Calu3 (cell line): ENCODE results near the gene TTLL5. TPM values are rescaled to one million over a fixed set of nuclear protein-coding genes. Genes with fewer than 3 reads are reported as not detected.

ENCODE experiments used
- BruUV-seq: library from RNA; stranded (reverse); fragments of 400-500 nt; replicated peaks from 2 replicates; lab custom pipeline; 2021; lab: Mats Ljungman, UMichigan
- CTCF ChIA-PET: fragments of 300-600 bp; sonication (Branson Sonifier 250); formaldehyde crosslinking; loops from one replicate; lab custom pipeline; 2022; ENCODE audit warnings: antibody characterized with exemption; lab: Charles Lee
- DNase-seq: peaks from one replicate; pipeline ENCODE4 v3.0.0; 2022
- H3K27ac Mint-ChIP-seq: one replicate; pipeline ENCODE4 v1.8.0; 2022; ENCODE audit warnings: mixed read lengths; ENCODE audit not compliant: unreplicated experiment
- H3K27me3 Mint-ChIP-seq: one replicate; pipeline ENCODE4 v1.8.0; 2022; ENCODE audit warnings: mixed read lengths; ENCODE audit not compliant: unreplicated experiment
- H3K36me3 Mint-ChIP-seq: one replicate; pipeline ENCODE4 v1.8.0; 2022; ENCODE audit warnings: mild to moderate bottlenecking, moderate library complexity, mixed read lengths; ENCODE audit not compliant: insufficient read depth, unreplicated experiment
- H3K4me1 Mint-ChIP-seq: one replicate; pipeline ENCODE4 v1.8.0; 2022; ENCODE audit warnings: mild to moderate bottlenecking, low read depth, mixed read lengths; ENCODE audit not compliant: unreplicated experiment
- H3K4me3 Mint-ChIP-seq: one replicate; pipeline ENCODE4 v1.8.0; 2022; ENCODE audit warnings: mild to moderate bottlenecking, low read depth, moderate library complexity, mixed read lengths; ENCODE audit not compliant: unreplicated experiment
- H3K9me3 Mint-ChIP-seq: one replicate; pipeline ENCODE4 v1.8.0; 2022; ENCODE audit warnings: low read depth, mixed read lengths; ENCODE audit not compliant: unreplicated experiment
- intact Hi-C: fragments of 100-400 bp; cut with micrococcal nuclease; formaldehyde crosslinking; loops from one replicate; pipeline ENCODE4 v1.10.0; 2022; ENCODE audit not compliant: unreplicated experiment
- total RNA-seq: library from RNA; stranded (reverse); gene quantifications from 2 replicates; pipeline ENCODE4 v1.2.3, GENCODE V29; 2022
- TF ChIP-seq, protein P1 (sequence below): fragments of 200-600 bp; IDR thresholded peaks from one replicate; pipeline ENCODE4 v1.8.0; 2022; ENCODE audit warnings: antibody characterized with exemption; ENCODE audit not compliant: unreplicated experiment

Gene TTLL5
- total RNA-seq, 1 experiment from 2014 or later, result 47.5 TPM

DNA sequence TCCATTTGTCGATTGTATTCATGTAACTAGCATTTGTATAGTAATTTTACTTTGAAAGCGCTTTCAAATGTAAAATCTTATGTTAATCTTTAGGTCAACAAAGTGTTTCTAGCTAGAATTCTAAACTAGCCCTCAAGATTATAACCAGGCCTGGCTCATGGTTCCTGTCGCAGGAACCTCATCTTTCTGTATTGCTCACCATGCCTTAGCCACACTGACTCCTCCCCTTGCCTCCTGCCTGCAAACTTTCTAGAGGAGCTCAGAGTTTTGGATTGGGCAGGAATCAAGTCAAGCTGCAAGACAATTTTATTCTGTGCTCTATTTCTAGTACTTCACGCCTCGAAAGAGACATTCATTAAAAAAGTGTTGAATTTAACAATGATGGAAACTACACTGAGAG, 220.9 kb downstream of the TTLL5 start:
- Mint-ChIP-seq H3K27ac (no peak overlapping the region), H3K4me3 (no peak overlapping the region), H3K27me3 (no peaks in the 10 kb centered on the region), H3K9me3 (no peaks in the 10 kb centered on the region), H3K4me1 (no peaks in the 10 kb centered on the region), H3K36me3 (no peaks in the 10 kb centered on the region)
- CTCF ChIA-PET, result no interaction called here
- BruUV-seq, result no TSS peak
- DNase-seq, result no peak
- TF ChIP-seq, protein P1, sequence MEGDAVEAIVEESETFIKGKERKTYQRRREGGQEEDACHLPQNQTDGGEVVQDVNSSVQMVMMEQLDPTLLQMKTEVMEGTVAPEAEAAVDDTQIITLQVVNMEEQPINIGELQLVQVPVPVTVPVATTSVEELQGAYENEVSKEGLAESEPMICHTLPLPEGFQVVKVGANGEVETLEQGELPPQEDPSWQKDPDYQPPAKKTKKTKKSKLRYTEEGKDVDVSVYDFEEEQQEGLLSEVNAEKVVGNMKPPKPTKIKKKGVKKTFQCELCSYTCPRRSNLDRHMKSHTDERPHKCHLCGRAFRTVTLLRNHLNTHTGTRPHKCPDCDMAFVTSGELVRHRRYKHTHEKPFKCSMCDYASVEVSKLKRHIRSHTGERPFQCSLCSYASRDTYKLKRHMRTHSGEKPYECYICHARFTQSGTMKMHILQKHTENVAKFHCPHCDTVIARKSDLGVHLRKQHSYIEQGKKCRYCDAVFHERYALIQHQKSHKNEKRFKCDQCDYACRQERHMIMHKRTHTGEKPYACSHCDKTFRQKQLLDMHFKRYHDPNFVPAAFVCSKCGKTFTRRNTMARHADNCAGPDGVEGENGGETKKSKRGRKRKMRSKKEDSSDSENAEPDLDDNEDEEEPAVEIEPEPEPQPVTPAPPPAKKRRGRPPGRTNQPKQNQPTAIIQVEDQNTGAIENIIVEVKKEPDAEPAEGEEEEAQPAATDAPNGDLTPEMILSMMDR, result no peak
- intact Hi-C loops, result no loop called here

DNA sequence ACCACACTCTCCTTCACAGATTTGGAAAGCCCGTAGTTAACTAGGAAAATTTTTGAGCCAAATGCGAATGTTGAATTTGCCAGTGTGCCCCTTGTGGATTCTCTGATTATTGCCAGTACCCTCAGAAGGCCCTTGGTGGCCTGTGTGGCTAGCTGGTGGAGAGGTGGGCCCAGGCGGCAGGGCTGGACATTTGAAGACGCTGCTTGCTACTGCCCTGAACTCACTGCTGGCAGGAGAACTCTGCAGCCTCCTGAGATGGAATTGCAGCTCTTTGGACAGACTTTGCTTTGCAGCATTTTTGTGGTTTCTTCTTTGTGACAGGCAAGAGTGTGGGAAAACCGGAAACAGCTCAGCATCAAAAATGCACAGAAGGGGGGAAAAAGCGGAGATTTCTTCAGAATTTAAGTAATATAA, 223.2 kb downstream of the TTLL5 start:
- intact Hi-C loops, result no loop called here
- no peaks in the 10 kb centered on the region for H3K4me1 Mint-ChIP-seq
- CTCF ChIA-PET, result interaction anchor here (2.6 kb wide), 1 partner anchor 22 kb away, joined by 5 read pairs; no protein-coding TSS in a partner anchor
- no peak for DNase-seq
- TF ChIP-seq, protein P1, result no peak
- no peak overlapping the region for H3K27ac Mint-ChIP-seq
- no peaks in the 10 kb centered on the region for H3K36me3 Mint-ChIP-seq
- no peaks in the 10 kb centered on the region for H3K27me3 Mint-ChIP-seq
- no TSS peak for BruUV-seq
- H3K4me3 Mint-ChIP-seq, result no peak overlapping the region
- no peaks in the 10 kb centered on the region for H3K9me3 Mint-ChIP-seq

- Mint-ChIP-seq H3K36me3 (no peaks in the 10 kb centered on the region), H3K27me3 (no peaks in the 10 kb centered on the region), H3K4me1 (no peaks in the 10 kb centered on the region), H3K27ac (no peak overlapping the region), H3K9me3 (no peaks in the 10 kb centered on the region), H3K4me3 (no peak overlapping the region)
- TF ChIP-seq, protein P1, result no peak
- no peak for DNase-seq
- no TSS peak for BruUV-seq
- intact Hi-C loops, result no loop called here
- CTCF ChIA-PET, result interaction anchor here (2.6 kb wide), 1 partner anchor 21 kb away, joined by 5 read pairs; no protein-coding TSS in a partner anchor
These were observed 224.8 kb downstream of the TTLL5 start for GRCh38 chr14:75885829-75886228.

DNA sequence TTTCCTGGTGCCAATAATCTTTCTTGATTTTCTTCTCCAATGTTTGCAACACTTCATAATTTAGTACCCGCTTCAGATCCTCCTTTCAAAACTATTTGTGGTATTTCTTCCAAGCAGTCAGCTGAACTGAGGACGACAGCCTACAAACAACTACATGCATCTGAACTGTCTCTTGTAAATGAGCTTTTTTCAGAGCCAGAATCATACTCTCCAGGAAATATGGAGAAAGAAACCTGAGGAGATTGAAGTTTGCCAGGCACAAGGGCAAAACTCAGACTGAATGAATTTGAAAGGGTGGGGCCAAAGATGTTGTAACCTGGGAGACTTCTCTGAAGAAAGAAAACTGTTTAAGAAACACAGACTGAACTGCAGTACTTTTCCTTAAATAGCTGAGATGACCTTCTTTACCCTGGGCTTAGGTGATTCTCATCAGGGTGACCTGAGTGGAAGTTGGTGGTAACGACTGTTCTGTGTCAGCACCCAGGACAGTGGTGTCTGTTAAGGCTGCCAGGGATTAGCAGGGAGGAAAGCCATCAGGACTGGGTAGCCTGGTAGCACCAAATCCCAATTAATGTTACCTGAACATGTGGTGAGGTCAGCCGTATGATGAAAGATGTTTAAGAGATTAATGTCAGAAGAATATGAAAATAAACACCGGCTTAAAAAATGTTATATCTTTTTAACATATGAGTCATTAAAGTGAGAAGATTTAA, 225.7 kb downstream of the TTLL5 start:
- Mint-ChIP-seq H3K9me3 (no peaks in the 10 kb centered on the region), H3K4me3 (no peak overlapping the region), H3K27ac (no peak overlapping the region), H3K27me3 (no peaks in the 10 kb centered on the region), H3K4me1 (no peaks in the 10 kb centered on the region), H3K36me3 (no peaks in the 10 kb centered on the region)
- BruUV-seq, result no TSS peak
- CTCF ChIA-PET, result interaction anchor here (0.6 kb wide), 1 partner anchor 85 kb away, joined by 3 read pairs; no protein-coding TSS in a partner anchor
- TF ChIP-seq, protein P1, result no peak
- DNase-seq, result no peak
- intact Hi-C loops, result no loop called here
